GM19455 (cell line): ENCODE data around the gene KRTAP4-5.
"Not testable (repeated sequence)": the region's sequence is repeated elsewhere in the genome, so short reads cannot be mapped to it uniquely, and the experiment has no call there.

Experiments
- ATAC-seq: cut with Tn5 transposase; IDR thresholded peaks from one replicate; pipeline ENCODE4 v1.9.1; 2021; ENCODE audit not compliant: unreplicated experiment

The KRTAP4-5 gene

GRCh38 chr17:41111151-41111885, 38.3 kb downstream of the KRTAP4-5 start:
- no peak for ATAC-seq

GRCh38 chr17:41108728-41109386, 40.8 kb downstream of the KRTAP4-5 start:
- not testable (repeated sequence) for ATAC-seq

GRCh38 chr17:41107941-41108450, 41.6 kb downstream of the KRTAP4-5 start:
- ATAC-seq: no peak

GRCh38 chr17:41105347-41105746, 44.3 kb downstream of the KRTAP4-5 start, which contains the start of gene KRTAP4-9:
Gene KRTAP4-9, plus strand, starts transcription at chr17:41105389. Its CDS starts 0 bp downstream, at chr17:41105389.
- not testable (repeated sequence) for ATAC-seq

GRCh38 chr17:41104386-41105038, 45.1 kb downstream of the KRTAP4-5 start:
- not testable (repeated sequence) for ATAC-seq

GRCh38 chr17:41103896-41104295, 45.7 kb downstream of the KRTAP4-5 start:
- ATAC-seq: no peak

GRCh38 chr17:41101586-41102259, 47.9 kb downstream of the KRTAP4-5 start, which contains the start of gene KRTAP4-16:
Gene KRTAP4-16, minus strand, starts transcription at chr17:41102209. Its CDS starts 0 bp downstream, at chr17:41102209.
- no peak for ATAC-seq

GRCh38 chr17:41099682-41100480, 49.7 kb downstream of the KRTAP4-5 start:
- not testable (repeated sequence) for ATAC-seq
